ENCODE results near the gene PBX3. TPM values are rescaled to one million over a fixed set of nuclear protein-coding genes. Genes with fewer than 3 reads are reported as not detected.

The PBX3 gene
- total and polyA plus RNA-seq, 9 of the 15 experiments (the other 6 are each of a cell fraction or from before 2014, with no cell fraction given): 0.14 to 5.8 (median 0.92) TPM

DNA sequence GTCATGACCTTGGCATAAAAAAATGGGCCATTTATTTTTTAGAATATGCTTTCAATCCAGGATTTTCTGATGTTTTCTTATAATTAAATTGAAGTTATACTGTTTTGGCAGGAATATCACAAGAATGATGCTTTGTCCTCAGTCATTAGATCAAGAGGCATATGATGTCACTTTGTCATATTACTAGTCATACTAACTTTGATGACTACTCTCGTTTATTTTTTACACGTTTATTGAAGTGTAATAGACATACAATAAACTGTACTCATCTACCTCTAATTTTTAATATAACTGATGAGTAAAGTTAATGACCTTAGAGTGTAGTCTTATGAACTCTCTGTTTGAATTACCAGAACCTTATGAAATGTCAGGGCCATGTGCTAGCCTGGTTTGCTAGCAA is 56.4 kb downstream of the PBX3 start (continued):
- TF ChIP-seq PML (IDR thresholded peaks at IDR 0.05; ENCODE audit: low read length): no peak
- no peak for TF ChIP-seq MBD2 (IDR thresholded peaks at IDR 0.05; ENCODE audit: borderline replicate concordance, low read depth)

DNA sequence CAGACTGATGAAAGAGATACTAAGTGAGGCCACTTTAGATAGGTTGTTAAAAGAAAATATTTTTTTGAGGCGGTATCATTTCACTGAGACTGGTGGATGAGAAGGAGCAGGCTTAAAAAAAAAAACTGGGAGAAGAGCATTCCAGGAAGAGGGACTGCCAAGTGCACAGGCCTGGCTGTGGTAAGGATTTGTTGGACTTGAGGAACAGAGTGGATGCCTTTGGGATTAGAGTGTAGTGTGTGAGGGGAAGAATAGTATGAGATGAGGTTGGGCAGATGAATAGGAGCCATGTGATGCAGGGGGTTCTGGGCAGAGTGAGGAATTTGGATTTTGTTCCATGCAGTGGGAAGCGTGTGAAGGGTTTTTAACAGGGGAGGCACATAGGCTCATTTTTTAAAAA is 57.9 kb downstream of the PBX3 start:
- CTCF ChIA-PET (ENCODE audit: low intra/inter-chr PET ratio): no interaction called here
- 0% methylated on average over 2 of the region's 2 CpGs for WGBS (ENCODE audit: insufficient coverage, low coverage, missing lambda C conversion rate)
- Histone ChIP-seq H3K9ac (ENCODE audit: insufficient read depth in 1 of 2, low read depth in 2 of 2, low read length in 2 of 2) (no peak overlapping the region), H3K4me2 (ENCODE audit: insufficient read depth, low read length) (no peak overlapping the region), H3K9me1 (ENCODE audit: control insufficient read depth, insufficient read depth, low read length) (no peaks in the 10 kb centered on the region), H2AFZ (ENCODE audit: low read depth, low read length) (no peak overlapping the region), H3K4me1 (replicated peaks in 1 of 2; ENCODE audit: control insufficient read depth in 2 of 2, insufficient read depth in 2 of 2, low read length in 2 of 2) (no peaks in the 10 kb centered on the region), H3K27me3 (ENCODE audit: control insufficient read depth in 2 of 2, insufficient read depth in 2 of 2, low read length in 2 of 2) (peaks cover 0 to 2% of the 10 kb centered on the region in 2 experiments; a peak in 2 of 5 replicates), H3K9me3 (replicated peaks; ENCODE audit: control insufficient read depth, insufficient read depth, low read depth, low read length) (no peaks in the 10 kb centered on the region), H3K27ac (ENCODE audit: extremely low read depth, low read depth, low read length) (no peak overlapping the region), H3K4me3 (no peak overlapping the region), H4K20me1 (replicated peaks; ENCODE audit: control insufficient read depth, insufficient read depth, low read length) (no peaks in the 10 kb centered on the region), H3K79me2 (ENCODE audit: control insufficient read depth, insufficient read depth, low read length) (no peaks in the 10 kb centered on the region), H3K36me3 (ENCODE audit: control insufficient read depth, insufficient read depth, low read length) (no peaks in the 10 kb centered on the region)
- FAIRE-seq (no peak), DNase-seq (ENCODE audit: extremely low read depth in 1 of 4, low spot score in 3 of 4) (no peak), ATAC-seq (no peak)
- no TSS peak for BruUV-seq (replicated peaks)
- intact Hi-C loops (cut with micrococcal nuclease) (no loop called here), in situ Hi-C loops (cut with MboI) (no loop called here)
- POLR2A ChIA-PET: no interaction called here
- TF ChIP-seq, protein P1, sequence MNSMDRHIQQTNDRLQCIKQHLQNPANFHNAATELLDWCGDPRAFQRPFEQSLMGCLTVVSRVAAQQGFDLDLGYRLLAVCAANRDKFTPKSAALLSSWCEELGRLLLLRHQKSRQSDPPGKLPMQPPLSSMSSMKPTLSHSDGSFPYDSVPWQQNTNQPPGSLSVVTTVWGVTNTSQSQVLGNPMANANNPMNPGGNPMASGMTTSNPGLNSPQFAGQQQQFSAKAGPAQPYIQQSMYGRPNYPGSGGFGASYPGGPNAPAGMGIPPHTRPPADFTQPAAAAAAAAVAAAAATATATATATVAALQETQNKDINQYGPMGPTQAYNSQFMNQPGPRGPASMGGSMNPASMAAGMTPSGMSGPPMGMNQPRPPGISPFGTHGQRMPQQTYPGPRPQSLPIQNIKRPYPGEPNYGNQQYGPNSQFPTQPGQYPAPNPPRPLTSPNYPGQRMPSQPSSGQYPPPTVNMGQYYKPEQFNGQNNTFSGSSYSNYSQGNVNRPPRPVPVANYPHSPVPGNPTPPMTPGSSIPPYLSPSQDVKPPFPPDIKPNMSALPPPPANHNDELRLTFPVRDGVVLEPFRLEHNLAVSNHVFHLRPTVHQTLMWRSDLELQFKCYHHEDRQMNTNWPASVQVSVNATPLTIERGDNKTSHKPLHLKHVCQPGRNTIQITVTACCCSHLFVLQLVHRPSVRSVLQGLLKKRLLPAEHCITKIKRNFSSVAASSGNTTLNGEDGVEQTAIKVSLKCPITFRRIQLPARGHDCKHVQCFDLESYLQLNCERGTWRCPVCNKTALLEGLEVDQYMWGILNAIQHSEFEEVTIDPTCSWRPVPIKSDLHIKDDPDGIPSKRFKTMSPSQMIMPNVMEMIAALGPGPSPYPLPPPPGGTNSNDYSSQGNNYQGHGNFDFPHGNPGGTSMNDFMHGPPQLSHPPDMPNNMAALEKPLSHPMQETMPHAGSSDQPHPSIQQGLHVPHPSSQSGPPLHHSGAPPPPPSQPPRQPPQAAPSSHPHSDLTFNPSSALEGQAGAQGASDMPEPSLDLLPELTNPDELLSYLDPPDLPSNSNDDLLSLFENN (IDR thresholded peaks at IDR 0.05; ENCODE audit: low read depth in 2 of 2, low read length in 2 of 2): no peak
- TF ChIP-seq, protein P2, sequence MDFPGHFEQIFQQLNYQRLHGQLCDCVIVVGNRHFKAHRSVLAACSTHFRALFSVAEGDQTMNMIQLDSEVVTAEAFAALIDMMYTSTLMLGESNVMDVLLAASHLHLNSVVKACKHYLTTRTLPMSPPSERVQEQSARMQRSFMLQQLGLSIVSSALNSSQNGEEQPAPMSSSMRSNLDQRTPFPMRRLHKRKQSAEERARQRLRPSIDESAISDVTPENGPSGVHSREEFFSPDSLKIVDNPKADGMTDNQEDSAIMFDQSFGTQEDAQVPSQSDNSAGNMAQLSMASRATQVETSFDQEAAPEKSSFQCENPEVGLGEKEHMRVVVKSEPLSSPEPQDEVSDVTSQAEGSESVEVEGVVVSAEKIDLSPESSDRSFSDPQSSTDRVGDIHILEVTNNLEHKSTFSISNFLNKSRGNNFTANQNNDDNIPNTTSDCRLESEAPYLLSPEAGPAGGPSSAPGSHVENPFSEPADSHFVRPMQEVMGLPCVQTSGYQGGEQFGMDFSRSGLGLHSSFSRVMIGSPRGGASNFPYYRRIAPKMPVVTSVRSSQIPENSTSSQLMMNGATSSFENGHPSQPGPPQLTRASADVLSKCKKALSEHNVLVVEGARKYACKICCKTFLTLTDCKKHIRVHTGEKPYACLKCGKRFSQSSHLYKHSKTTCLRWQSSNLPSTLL (IDR thresholded peaks at IDR 0.05): no peak
- no peak for TF ChIP-seq NFXL1 (CRISPR knock-in tag; IDR thresholded peaks at IDR 0.05)
- TF ChIP-seq, protein P3, sequence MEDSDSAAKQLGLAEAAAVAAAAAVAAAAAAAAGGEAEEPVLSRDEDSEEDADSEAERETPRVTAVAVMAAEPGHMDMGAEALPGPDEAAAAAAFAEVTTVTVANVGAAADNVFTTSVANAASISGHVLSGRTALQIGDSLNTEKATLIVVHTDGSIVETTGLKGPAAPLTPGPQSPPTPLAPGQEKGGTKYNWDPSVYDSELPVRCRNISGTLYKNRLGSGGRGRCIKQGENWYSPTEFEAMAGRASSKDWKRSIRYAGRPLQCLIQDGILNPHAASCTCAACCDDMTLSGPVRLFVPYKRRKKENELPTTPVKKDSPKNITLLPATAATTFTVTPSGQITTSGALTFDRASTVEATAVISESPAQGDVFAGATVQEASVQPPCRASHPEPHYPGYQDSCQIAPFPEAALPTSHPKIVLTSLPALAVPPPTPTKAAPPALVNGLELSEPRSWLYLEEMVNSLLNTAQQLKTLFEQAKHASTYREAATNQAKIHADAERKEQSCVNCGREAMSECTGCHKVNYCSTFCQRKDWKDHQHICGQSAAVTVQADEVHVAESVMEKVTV (CRISPR knock-in tag; IDR thresholded peaks at IDR 0.05): no peak
- TF ChIP-seq, protein P4, sequence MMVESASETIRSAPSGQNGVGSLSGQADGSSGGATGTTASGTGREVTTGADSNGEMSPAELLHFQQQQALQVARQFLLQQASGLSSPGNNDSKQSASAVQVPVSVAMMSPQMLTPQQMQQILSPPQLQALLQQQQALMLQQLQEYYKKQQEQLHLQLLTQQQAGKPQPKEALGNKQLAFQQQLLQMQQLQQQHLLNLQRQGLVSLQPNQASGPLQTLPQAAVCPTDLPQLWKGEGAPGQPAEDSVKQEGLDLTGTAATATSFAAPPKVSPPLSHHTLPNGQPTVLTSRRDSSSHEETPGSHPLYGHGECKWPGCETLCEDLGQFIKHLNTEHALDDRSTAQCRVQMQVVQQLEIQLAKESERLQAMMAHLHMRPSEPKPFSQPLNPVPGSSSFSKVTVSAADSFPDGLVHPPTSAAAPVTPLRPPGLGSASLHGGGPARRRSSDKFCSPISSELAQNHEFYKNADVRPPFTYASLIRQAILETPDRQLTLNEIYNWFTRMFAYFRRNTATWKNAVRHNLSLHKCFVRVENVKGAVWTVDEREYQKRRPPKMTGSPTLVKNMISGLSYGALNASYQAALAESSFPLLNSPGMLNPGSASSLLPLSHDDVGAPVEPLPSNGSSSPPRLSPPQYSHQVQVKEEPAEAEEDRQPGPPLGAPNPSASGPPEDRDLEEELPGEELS (CRISPR knock-in tag; IDR thresholded peaks at IDR 0.05; ENCODE audit: borderline replicate concordance): no peak
- TF ChIP-seq, protein P5, sequence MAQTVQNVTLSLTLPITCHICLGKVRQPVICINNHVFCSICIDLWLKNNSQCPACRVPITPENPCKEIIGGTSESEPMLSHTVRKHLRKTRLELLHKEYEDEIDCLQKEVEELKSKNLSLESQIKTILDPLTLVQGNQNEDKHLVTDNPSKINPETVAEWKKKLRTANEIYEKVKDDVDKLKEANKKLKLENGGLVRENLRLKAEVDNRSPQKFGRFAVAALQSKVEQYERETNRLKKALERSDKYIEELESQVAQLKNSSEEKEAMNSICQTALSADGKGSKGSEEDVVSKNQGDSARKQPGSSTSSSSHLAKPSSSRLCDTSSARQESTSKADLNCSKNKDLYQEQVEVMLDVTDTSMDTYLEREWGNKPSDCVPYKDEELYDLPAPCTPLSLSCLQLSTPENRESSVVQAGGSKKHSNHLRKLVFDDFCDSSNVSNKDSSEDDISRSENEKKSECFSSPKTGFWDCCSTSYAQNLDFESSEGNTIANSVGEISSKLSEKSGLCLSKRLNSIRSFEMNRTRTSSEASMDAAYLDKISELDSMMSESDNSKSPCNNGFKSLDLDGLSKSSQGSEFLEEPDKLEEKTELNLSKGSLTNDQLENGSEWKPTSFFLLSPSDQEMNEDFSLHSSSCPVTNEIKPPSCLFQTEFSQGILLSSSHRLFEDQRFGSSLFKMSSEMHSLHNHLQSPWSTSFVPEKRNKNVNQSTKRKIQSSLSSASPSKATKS (CRISPR knock-in tag; IDR thresholded peaks at IDR 0.05): no peak
